B cell (primary cell): ENCODE results near the gene ANKRD13D. TPM values are rescaled to one million over a fixed set of nuclear protein-coding genes. Genes with fewer than 3 reads are reported as not detected.
A peak's percentile ranks its signal among the peaks of the same experiment; 100 is the strongest.
"Not testable (repeated sequence)": the region's sequence is repeated elsewhere in the genome, so short reads cannot be mapped to it uniquely, and the experiment has no call there.

ENCODE experiments used
- ATAC-seq: fragments of 200-7000 bp; cut with Tn5 transposase; one replicate; pipeline ENCODE4 v1.10.0; 2021; ENCODE audit warnings: low read depth, mild to moderate bottlenecking, moderate number of reproducible peaks, moderate library complexity
- CTCF ChIA-PET: fragments of 350-600 bp; sonication (Branson Sonifier 250); formaldehyde crosslinking; loops from one replicate; lab custom pipeline; 2021; ENCODE audit warnings: antibody characterized with exemption, inconsistent platforms; lab: Charles Lee
- POLR2A ChIA-PET: fragments of 350-600 bp; sonication (Branson Sonifier 250); formaldehyde crosslinking; loops from one replicate; lab custom pipeline; 2021; ENCODE audit warnings: antibody characterized with exemption; lab: Charles Lee
- DNase-seq: peaks from one replicate; pipeline ENCODE4 v3.0.0; 2013
- H2AFZ ChIP-seq: 2 replicates; pipeline ENCODE4 v1.6.1; 2012; ENCODE audit warnings: mild to moderate bottlenecking, low read depth, low read length; ENCODE audit not compliant: insufficient read depth, poor library complexity, severe bottlenecking
- H3K27ac ChIP-seq, 2 donors: 1 replicate in 1 of 2; 2 replicates in 1 of 2; pipeline ENCODE4 v1.5.1; 2012 to 2013; ENCODE audit warnings: low read length in 2 of 2, mild to moderate bottlenecking in 2 of 2, moderate library complexity in 1 of 2
- H3K27me3 ChIP-seq, 4 experiments: fragments of 200-600 bp in 1 of 4; sonication (generic) in 1 of 4; replicated peaks in 1 of 4; 1 replicate in 2 of 4; 2 replicates in 2 of 4; pipeline versions ENCODE4 v1.6.1 to v1.7.0; 2013 to 2016; ENCODE audit warnings: low read length in 3 of 4, mild to moderate bottlenecking in 2 of 4, mixed read lengths in 1 of 4, moderate library complexity in 1 of 4; ENCODE audit not compliant: insufficient read depth in 4 of 4, control insufficient read depth in 3 of 4; ENCODE audit errors: control extremely low read depth in 1 of 4
- H3K36me3 ChIP-seq, 2 experiments: replicated peaks in 1 of 2; 1 replicate in 1 of 2; 2 replicates in 1 of 2; pipeline versions ENCODE4 v1.6.1 to v1.7.1; 2013; ENCODE audit warnings: low read length in 1 of 2; ENCODE audit not compliant: insufficient read depth in 2 of 2, control insufficient read depth in 1 of 2; ENCODE audit errors: control extremely low read depth in 1 of 2, extremely low read depth in 1 of 2
- H3K4me1 ChIP-seq, 2 donors: fragments of 200-600 bp in 1 of 2; sonication (generic) in 1 of 2; 1 replicate in 1 of 2; 2 replicates in 1 of 2; pipeline versions ENCODE4 v1.5.1 to v1.6.1; 2013 to 2017; ENCODE audit warnings: low read length in 2 of 2; ENCODE audit not compliant: control insufficient read depth in 2 of 2, insufficient read depth in 2 of 2
- H3K4me2 ChIP-seq: replicated peaks from 2 replicates; pipeline ENCODE3; 2012; ENCODE audit warnings: mild to moderate bottlenecking, low read depth, low read length; ENCODE audit not compliant: poor library complexity, severe bottlenecking
- H3K4me3 ChIP-seq, 5 experiments: fragments of 200-600 bp in 1 of 5; sonication (generic) in 1 of 5; 1 replicate in 3 of 5; 2 replicates in 2 of 5; pipeline versions ENCODE4 v1.5.1 to v1.7.0; 2011 to 2016; ENCODE audit warnings: low read length in 4 of 5, mild to moderate bottlenecking in 4 of 5, low read depth in 2 of 5, control low read depth in 1 of 5, moderate library complexity in 1 of 5; ENCODE audit not compliant: insufficient read depth in 1 of 5; ENCODE audit errors: control extremely low read depth in 1 of 5, extremely low read depth in 1 of 5
- H3K79me2 ChIP-seq: fragments of 200-600 bp; sonication (generic); one replicate; pipeline ENCODE4 v1.6.0; 2016; ENCODE audit warnings: low read length; ENCODE audit not compliant: control insufficient read depth, insufficient read depth
- H3K9ac ChIP-seq: fragments of 200-600 bp; sonication (generic); 2 replicates; pipeline ENCODE4 v1.6.1; 2017; ENCODE audit warnings: mild to moderate bottlenecking, low read length, moderate library complexity
- H3K9me3 ChIP-seq, 3 donors: one replicate each; pipeline versions ENCODE4 v1.6.1 to v1.7.1; 2013; ENCODE audit warnings: low read length in 2 of 3; ENCODE audit not compliant: control insufficient read depth in 2 of 3, insufficient read depth in 1 of 3; ENCODE audit errors: control extremely low read depth in 1 of 3
- H4K20me1 ChIP-seq: 2 replicates; pipeline ENCODE4 v1.6.0; 2012; ENCODE audit warnings: mild to moderate bottlenecking, low read length; ENCODE audit not compliant: insufficient read depth, control insufficient read depth, poor library complexity, severe bottlenecking
- H3K27ac Mint-ChIP-seq: one replicate; pipeline ENCODE4 v1.8.0; 2021; ENCODE audit warnings: mixed read lengths
- H3K27me3 Mint-ChIP-seq: one replicate; pipeline ENCODE4 v1.8.0; 2021; ENCODE audit warnings: mixed read lengths
- H3K4me1 Mint-ChIP-seq: one replicate; pipeline ENCODE4 v1.8.0; 2021; ENCODE audit warnings: mixed read lengths
- H3K4me3 Mint-ChIP-seq: one replicate; pipeline ENCODE4 v1.8.0; 2021; ENCODE audit warnings: mixed read lengths
- H3K9me3 Mint-ChIP-seq: one replicate; pipeline ENCODE4 v1.8.0; 2022; ENCODE audit warnings: mixed read lengths; ENCODE audit not compliant: insufficient read depth
- EZH2 ChIP-seq: IDR thresholded peaks from 2 replicates; pipeline ENCODE4 v1.6.1; 2012; ENCODE audit warnings: borderline replicate concordance, low read depth, mild to moderate bottlenecking, moderate library complexity, low read length; ENCODE audit not compliant: insufficient read depth, poor library complexity, severe bottlenecking
- WGBS: methylation state at CpG from one replicate; pipeline ENCODE4 v1.1.5; 2013; ENCODE audit warnings: missing lambda C conversion rate; ENCODE audit not compliant: insufficient coverage; 5-methylcytosine and 5-hydroxymethylcytosine counted together
- intact Hi-C: fragments of 100-400 bp; cut with micrococcal nuclease; formaldehyde crosslinking; loops from one replicate; pipeline ENCODE4 v1.10.0; 2022
- polyA plus RNA-seq: library from polyadenylated mRNA; depleted of rRNA; stranded (reverse); fragments of >200 nt; gene quantifications from 2 replicates; pipeline ENCODE4 v1.2.3, GENCODE V29; 2012
- total RNA-seq, 2 donors: library from RNA; stranded (reverse); fragments of 120-200 nt in 1 of 2; gene quantifications; 1 replicate in 1 of 2; 2 replicates in 1 of 2; pipeline versions ENCODE4 v1.2.3 to v1.2.4, GENCODE V29; 2013 to 2022
- TF ChIP-seq, protein P1 (sequence below): fragments of 200-600 bp; IDR thresholded peaks from one replicate; pipeline ENCODE4 v1.8.0; 2022; ENCODE audit warnings: antibody characterized with exemption, mild to moderate bottlenecking

The ANKRD13D gene
- total and polyA plus RNA-seq, 2 donors (not counting 1 experiment from before 2014, with no cell fraction given), result 189 to 252 TPM

DNA sequence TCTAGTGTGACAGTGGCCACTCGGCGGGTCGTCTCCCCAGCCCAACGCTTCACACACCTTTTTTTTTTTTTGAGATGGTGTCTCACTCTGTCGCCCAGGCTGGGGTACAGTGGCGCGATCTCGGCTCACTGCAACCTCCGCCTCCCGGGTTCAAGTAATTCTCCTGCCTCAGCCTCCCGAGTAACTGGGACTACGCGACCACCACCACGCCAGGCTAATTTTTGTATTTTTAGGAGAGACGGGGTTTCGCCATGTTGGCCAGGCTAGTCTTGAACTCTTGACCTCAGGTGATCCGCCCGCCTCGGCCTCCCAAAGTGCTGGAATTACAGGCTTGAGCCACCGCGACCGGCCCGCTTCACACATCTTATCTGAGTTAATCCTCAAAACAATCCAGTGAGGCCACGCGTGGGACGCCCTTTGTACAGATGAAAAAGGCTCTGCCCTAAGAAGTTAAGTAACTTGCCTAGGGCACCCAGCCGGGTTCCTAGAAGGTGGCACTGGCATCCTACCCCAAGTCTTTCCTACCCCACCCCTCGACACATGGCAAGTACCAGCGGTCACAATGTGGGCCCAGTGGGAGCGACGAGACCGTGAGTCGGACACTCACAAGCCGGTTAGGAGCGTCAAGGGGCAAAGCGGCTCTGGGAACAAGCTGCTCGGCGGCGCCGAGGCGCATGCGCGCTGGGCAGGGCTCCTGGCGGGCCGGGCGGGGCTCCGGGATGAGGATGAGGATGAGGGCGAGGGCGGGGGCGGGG, 28.0 kb upstream of the ANKRD13D start:
- H3K4me3 ChIP-seq, result peak overlapping the region in 1 of 5 experiments; percentile 32
- H3K27me3 ChIP-seq, H3K27ac Mint-ChIP-seq, ATAC-seq, H3K9me3 ChIP-seq, H3K27ac ChIP-seq, H3K27me3 Mint-ChIP-seq, H3K9me3 Mint-ChIP-seq: not testable (repeated sequence)
- peaks cover 11% of the 10 kb centered on the region for H4K20me1 ChIP-seq
- peaks cover 38% of the 10 kb centered on the region for H3K79me2 ChIP-seq
- H2AFZ ChIP-seq, result peak overlapping the region; percentile 66
- peaks cover 0 to 13% of the 10 kb centered on the region in 2 experiments for H3K36me3 ChIP-seq
- POLR2A ChIA-PET, result interaction anchor here (2.5 to 4.4 kb wide), 3 partner anchors 21 to 56 kb away, joined by 9 to 22 read pairs (median 10); partner anchors contain the start of gene ANKRD13D
- WGBS, result 30% methylated on average over 40 of the region's 50 CpGs
- CTCF ChIA-PET, result interaction anchor here (0.7 to 8.9 kb wide), 19 partner anchors 9 to 321 kb away, joined by 3 to 229 read pairs (median 7); partner anchors contain the start of genes POLD4 and SSH3
- DNase-seq, result peak; percentile 49
- intact Hi-C loops, result loop anchor here (10.0 kb wide), 1 partner anchor 324 kb away; the partner anchor contains the start of gene GSTP1
- Mint-ChIP-seq H3K4me3 (peak overlapping the region; percentile 83), H3K4me1 (peaks cover 37% of the 10 kb centered on the region)
- H3K4me2 ChIP-seq, result peak overlapping the region; percentile 65
- peak overlapping the region; percentile 23 for H3K9ac ChIP-seq
- H3K4me1 ChIP-seq, result peaks cover 30% of the 10 kb centered on the region in 2 donors

DNA sequence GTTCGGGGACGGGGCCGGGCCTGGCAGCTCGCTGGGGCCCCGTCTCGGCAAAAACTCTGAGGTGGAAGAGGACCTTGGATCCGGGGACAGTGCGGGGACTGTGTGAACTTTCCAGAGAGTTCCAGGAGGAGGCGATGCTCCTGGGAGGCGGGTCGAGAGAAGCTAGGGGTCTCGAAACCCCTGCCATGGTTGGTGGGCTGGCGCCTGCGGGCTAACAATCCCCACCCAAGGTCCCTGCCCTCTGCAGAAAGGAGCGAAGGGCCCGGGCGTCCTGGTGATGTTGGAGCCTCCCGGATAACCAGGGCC, 27.5 kb upstream of the ANKRD13D start:
- WGBS, result 31% methylated on average over 18 of the region's 18 CpGs

More for the DNA sequence above, 27.5 kb upstream of the ANKRD13D start:
- Mint-ChIP-seq H3K27me3 (peaks cover 6% of the 10 kb centered on the region), H3K4me1 (peaks cover 38% of the 10 kb centered on the region), H3K27ac (no peak overlapping the region), H3K9me3 (no peaks in the 10 kb centered on the region), H3K4me3 (peak overlapping the region; percentile 84)
- intact Hi-C loops, result loop anchor here (10.0 kb wide), 1 partner anchor 323 kb away; the partner anchor contains the start of gene GSTP1
- peaks cover 7% of the 10 kb centered on the region for H4K20me1 ChIP-seq
- ChIA-PET POLR2A (interaction anchor here (1.2 to 4.4 kb wide), 4 partner anchors 8 to 56 kb away, joined by 5 to 22 read pairs (median 10); partner anchors contain the start of gene ANKRD13D), CTCF (interaction anchor here (0.6 to 8.9 kb wide), 27 partner anchors 9 to 369 kb away, joined by 3 to 229 read pairs (median 6); partner anchors contain the start of genes ANKRD13D, POLD4 and SSH3)
- ATAC-seq, result no peak
- H3K9ac ChIP-seq, result peak overlapping the region; percentile 23
- H2AFZ ChIP-seq, result peak overlapping the region; percentile 66
- H3K4me3 ChIP-seq, result no peak overlapping the region
- H3K27ac ChIP-seq, result no peak overlapping the region
- H3K4me1 ChIP-seq, result peaks cover 31% of the 10 kb centered on the region in 2 donors
- peaks cover 0 to 9% (median 2%) of the 10 kb centered on the region in 4 experiments for H3K27me3 ChIP-seq
- H3K36me3 ChIP-seq, result peaks cover 0 to 8% of the 10 kb centered on the region in 2 experiments
- H3K4me2 ChIP-seq, result peak overlapping the region; percentile 65
- peaks cover 39% of the 10 kb centered on the region for H3K79me2 ChIP-seq
- no peak for DNase-seq
- TF ChIP-seq, protein P1, sequence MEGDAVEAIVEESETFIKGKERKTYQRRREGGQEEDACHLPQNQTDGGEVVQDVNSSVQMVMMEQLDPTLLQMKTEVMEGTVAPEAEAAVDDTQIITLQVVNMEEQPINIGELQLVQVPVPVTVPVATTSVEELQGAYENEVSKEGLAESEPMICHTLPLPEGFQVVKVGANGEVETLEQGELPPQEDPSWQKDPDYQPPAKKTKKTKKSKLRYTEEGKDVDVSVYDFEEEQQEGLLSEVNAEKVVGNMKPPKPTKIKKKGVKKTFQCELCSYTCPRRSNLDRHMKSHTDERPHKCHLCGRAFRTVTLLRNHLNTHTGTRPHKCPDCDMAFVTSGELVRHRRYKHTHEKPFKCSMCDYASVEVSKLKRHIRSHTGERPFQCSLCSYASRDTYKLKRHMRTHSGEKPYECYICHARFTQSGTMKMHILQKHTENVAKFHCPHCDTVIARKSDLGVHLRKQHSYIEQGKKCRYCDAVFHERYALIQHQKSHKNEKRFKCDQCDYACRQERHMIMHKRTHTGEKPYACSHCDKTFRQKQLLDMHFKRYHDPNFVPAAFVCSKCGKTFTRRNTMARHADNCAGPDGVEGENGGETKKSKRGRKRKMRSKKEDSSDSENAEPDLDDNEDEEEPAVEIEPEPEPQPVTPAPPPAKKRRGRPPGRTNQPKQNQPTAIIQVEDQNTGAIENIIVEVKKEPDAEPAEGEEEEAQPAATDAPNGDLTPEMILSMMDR, result no peak
- TF ChIP-seq EZH2, result no peak
- no peaks in the 10 kb centered on the region for H3K9me3 ChIP-seq
